AG04449 (cell line): ENCODE data around the gene DSE.

Source experiments
- CTCF ChIA-PET: fragments of 350-600 bp; formaldehyde crosslinking; extraction: SDS; loops from one replicate; lab custom pipeline; 2021; ENCODE audit warnings: antibody characterized with exemption; lab: Yijun Ruan, JAX
- POLR2A ChIA-PET: fragments of 400-600, 350-600 bp; formaldehyde crosslinking; extraction: SDS; loops from one replicate; lab custom pipeline; 2020; ENCODE audit warnings: antibody characterized with exemption, inconsistent platforms; lab: Yijun Ruan, JAX
- DNase-seq: peaks from one replicate; pipeline ENCODE4 v3.0.0-alpha.2; 2010; ENCODE audit warnings: low read depth, low spot score
- H3K4me3 ChIP-seq: 2 replicates; pipeline ENCODE4 v1.5.1; 2011; ENCODE audit warnings: low read depth, mild to moderate bottlenecking, control low read depth, low read length
- TF ChIP-seq, protein P1 (sequence below): IDR thresholded peaks from one replicate; pipeline ENCODE4 v1.5.1; 2011; ENCODE audit warnings: mild to moderate bottlenecking, moderate library complexity, low read length, control low read depth, inconsistent platforms; ENCODE audit not compliant: insufficient read depth; ENCODE audit errors: missing control alignments

Gene DSE

DNA sequence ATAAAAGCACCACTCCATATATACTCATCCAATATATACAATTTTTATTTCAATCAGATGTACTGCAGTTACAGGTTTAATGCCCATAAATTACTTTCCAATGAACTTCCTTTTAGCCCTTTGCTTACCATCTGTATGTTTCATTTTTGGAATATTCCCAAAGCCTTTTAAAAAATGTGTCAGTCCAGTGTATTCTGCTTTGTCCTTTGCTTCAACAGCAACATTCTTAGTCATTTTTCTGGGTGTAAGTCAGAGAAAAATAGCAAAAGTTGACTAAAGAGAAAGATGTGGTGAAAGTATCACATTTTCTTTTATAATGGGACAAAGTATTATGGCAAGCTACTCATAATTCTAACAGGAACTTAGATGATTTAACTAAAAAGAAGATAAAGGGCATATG, 15.2 kb downstream of the DSE start:
- TF ChIP-seq, protein P1, sequence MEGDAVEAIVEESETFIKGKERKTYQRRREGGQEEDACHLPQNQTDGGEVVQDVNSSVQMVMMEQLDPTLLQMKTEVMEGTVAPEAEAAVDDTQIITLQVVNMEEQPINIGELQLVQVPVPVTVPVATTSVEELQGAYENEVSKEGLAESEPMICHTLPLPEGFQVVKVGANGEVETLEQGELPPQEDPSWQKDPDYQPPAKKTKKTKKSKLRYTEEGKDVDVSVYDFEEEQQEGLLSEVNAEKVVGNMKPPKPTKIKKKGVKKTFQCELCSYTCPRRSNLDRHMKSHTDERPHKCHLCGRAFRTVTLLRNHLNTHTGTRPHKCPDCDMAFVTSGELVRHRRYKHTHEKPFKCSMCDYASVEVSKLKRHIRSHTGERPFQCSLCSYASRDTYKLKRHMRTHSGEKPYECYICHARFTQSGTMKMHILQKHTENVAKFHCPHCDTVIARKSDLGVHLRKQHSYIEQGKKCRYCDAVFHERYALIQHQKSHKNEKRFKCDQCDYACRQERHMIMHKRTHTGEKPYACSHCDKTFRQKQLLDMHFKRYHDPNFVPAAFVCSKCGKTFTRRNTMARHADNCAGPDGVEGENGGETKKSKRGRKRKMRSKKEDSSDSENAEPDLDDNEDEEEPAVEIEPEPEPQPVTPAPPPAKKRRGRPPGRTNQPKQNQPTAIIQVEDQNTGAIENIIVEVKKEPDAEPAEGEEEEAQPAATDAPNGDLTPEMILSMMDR: no peak
- ChIA-PET CTCF (interaction anchor here (1.0 kb wide), 1 partner anchor 98 kb away, joined by 4 read pairs; no protein-coding TSS in a partner anchor), POLR2A (interaction anchor here (0.7 to 1.2 kb wide), 2 partner anchors 15 to 103 kb away, joined by 5 to 13 read pairs; partner anchors contain the start of gene DSE)
- H3K4me3 ChIP-seq: no peak overlapping the region
- DNase-seq: no peak

DNA sequence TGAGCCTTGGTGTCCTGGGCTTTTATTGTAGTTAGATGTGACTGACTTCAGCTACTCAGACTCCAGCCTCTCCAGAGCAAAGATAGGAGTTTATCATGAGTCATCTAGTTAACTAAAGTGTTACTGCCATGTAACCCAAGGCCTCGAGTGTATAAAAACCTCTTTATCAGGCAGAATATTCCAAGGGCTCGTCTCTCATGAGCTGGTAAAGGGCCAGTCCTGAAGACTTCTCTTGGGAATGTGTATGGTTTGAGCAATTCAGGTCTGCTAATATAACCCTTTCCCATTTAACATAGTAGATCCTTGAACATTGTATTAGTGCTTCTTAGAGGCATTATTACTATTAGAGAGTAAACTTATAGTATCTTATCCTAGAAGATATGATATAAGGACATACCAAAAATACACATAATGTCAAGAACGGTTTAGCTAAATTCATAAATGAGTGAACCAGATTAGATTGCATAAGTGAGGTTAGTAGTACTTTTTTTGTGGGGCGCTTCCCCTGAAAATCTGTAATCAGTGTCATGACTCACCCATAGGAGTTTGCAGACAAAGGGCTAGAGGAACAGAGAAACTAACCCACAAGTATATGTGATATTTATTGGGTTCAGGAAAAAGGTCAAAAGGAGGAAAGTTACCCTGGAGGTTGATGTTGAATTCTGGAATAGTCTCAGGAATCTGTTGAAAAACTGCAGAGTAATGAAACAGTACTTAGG, 16.0 kb downstream of the DSE start:
- CTCF ChIA-PET: interaction anchor here (1.0 kb wide), 1 partner anchor 99 kb away, joined by 4 read pairs; no protein-coding TSS in a partner anchor
- POLR2A ChIA-PET: interaction anchor here (0.7 to 1.2 kb wide), 2 partner anchors 16 to 104 kb away, joined by 5 to 13 read pairs; partner anchors contain the start of gene DSE
- H3K4me3 ChIP-seq: no peak overlapping the region

DNA sequence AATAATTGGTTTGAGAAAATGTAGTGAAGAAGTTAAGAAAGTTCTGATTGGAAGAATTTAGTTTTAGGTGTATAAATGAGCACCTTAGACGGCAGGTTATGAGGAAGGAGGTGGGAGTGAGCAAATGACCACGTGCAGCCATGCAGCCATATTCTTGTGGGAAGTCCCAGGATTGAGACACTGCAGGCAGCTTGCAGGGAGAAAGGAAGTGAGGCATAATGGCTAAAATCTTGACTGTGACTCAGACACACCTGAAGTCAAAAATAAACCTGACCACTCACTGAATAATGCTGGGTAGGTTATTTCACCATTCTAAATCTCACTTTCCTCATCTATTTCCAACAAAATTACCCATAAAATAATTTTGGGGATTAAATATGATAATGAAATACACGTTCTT, 16.6 kb downstream of the DSE start:
- TF ChIP-seq, protein P1: no peak
- ChIA-PET POLR2A (no interaction called here), CTCF (no interaction called here)

More for the DNA sequence above, 16.0 kb downstream of the DSE start:
- TF ChIP-seq, protein P1: no peak
- no peak for DNase-seq

DNA sequence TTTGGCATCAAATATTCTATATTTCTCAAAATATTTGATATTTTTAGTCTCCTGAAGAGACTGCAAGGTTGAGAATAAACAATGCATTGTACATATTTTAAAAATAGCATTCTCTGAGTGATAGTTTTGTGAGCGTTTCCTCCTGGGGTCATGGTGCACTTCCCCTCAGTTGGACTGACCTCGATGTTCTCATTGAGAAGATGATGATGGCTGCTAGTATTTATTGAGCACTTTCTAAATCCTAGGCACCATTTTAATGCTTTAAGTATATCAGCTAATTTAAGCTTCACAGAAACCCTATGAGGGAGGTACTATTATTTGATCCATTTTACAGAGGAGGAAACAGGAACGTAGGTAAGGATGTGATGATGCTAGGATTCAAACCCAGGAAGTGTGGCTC, 18.2 kb downstream of the DSE start:
- TF ChIP-seq, protein P1: no peak
- no peak for DNase-seq
- no peak overlapping the region for H3K4me3 ChIP-seq
- ChIA-PET POLR2A (no interaction called here), CTCF (interaction anchor here (0.8 to 1.9 kb wide), 4 partner anchors 13 to 172 kb away, joined by 3 to 5 read pairs (median 4); no protein-coding TSS in a partner anchor)

More for the DNA sequence above, 16.6 kb downstream of the DSE start:
- no peak overlapping the region for H3K4me3 ChIP-seq
- no peak for DNase-seq

GRCh38 chr6:116389357-116389756, 18.6 kb downstream of the DSE start:
- H3K4me3 ChIP-seq: no peak overlapping the region
- POLR2A ChIA-PET: no interaction called here
- DNase-seq: no peak
- CTCF ChIA-PET: interaction anchor here (0.7 to 1.9 kb wide), 5 partner anchors 12 to 172 kb away, joined by 3 to 5 read pairs (median 3); no protein-coding TSS in a partner anchor
- TF ChIP-seq, protein P1: no peak

GRCh38 chr6:116390581-116390980, 19.8 kb downstream of the DSE start:
- no peak overlapping the region for H3K4me3 ChIP-seq
- no peak for DNase-seq
- TF ChIP-seq, protein P1: no peak
- POLR2A ChIA-PET: no interaction called here
- CTCF ChIA-PET: interaction anchor here (0.9 to 1.4 kb wide), 2 partner anchors 103 to 171 kb away, joined by 3 to 6 read pairs; no protein-coding TSS in a partner anchor
